HUES48 (cell line): Measurements from ENCODE around the gene ALPL.
A peak's percentile ranks its signal among the peaks of the same experiment; 100 is the strongest.

Source experiments
- H3K27ac ChIP-seq: one replicate; pipeline ENCODE4 v1.7.0; 2013; ENCODE audit warnings: low read depth, low read length, inconsistent platforms
- H3K27me3 ChIP-seq: 2 replicates; pipeline ENCODE4 v1.6.1; 2013; ENCODE audit warnings: mild to moderate bottlenecking, low read length; ENCODE audit not compliant: control insufficient read depth, insufficient read depth
- H3K36me3 ChIP-seq: 2 replicates; pipeline ENCODE4 v1.6.1; 2013; ENCODE audit warnings: low read length; ENCODE audit not compliant: control insufficient read depth, insufficient read depth
- H3K4me1 ChIP-seq: 2 replicates; pipeline ENCODE4 v1.6.1; 2013; ENCODE audit warnings: mild to moderate bottlenecking, low read length; ENCODE audit not compliant: control insufficient read depth, insufficient read depth
- H3K4me3 ChIP-seq: 2 replicates; pipeline ENCODE4 v1.5.1; 2013; ENCODE audit warnings: mild to moderate bottlenecking, low read depth, low read length
- H3K9ac ChIP-seq: 2 replicates; pipeline ENCODE4 v1.6.1; 2013; ENCODE audit warnings: mild to moderate bottlenecking, low read depth, low read length, moderate library complexity
- H3K9me3 ChIP-seq: 2 replicates; pipeline ENCODE4 v1.6.1; 2013; ENCODE audit warnings: low read length; ENCODE audit not compliant: control insufficient read depth, insufficient read depth

ALPL gene

GRCh38 chr1:21491488-21492355 lies 17.5 kb upstream of the ALPL start:
- H3K36me3 ChIP-seq = no peaks in the 10 kb centered on the region
- H3K9me3 ChIP-seq = peaks cover 12% of the 10 kb centered on the region
- H3K4me3 ChIP-seq = no peak overlapping the region
- H3K4me1 ChIP-seq = peaks cover 6% of the 10 kb centered on the region; the same call in 1 of the 2 replicates
- no peak overlapping the region for H3K9ac ChIP-seq
- no peaks in the 10 kb centered on the region for H3K27me3 ChIP-seq
- peak overlapping the region; percentile 52 for H3K27ac ChIP-seq

GRCh38 chr1:21492356-21492625 lies 16.9 kb upstream of the ALPL start:
- Histone ChIP-seq H3K4me1 (peaks cover 6% of the 10 kb centered on the region; the same call in 1 of the 2 replicates), H3K9me3 (peaks cover 12% of the 10 kb centered on the region), H3K27ac (peak overlapping the region; percentile 52), H3K9ac (no peak overlapping the region), H3K27me3 (no peaks in the 10 kb centered on the region), H3K36me3 (no peaks in the 10 kb centered on the region), H3K4me3 (no peak overlapping the region)

GRCh38 chr1:21494196-21494595 lies 15.0 kb upstream of the ALPL start:
- Histone ChIP-seq H3K36me3 (no peaks in the 10 kb centered on the region), H3K9ac (no peak overlapping the region), H3K4me3 (no peak overlapping the region), H3K27me3 (no peaks in the 10 kb centered on the region), H3K4me1 (peaks cover 6% of the 10 kb centered on the region; the same call in 1 of the 2 replicates), H3K9me3 (peaks cover 9% of the 10 kb centered on the region), H3K27ac (no peak overlapping the region)

- H3K27me3 ChIP-seq = no peaks in the 10 kb centered on the region
- peaks cover 6% of the 10 kb centered on the region; the same call in 1 of the 2 replicates for H3K4me1 ChIP-seq
- H3K4me3 ChIP-seq = no peak overlapping the region
- peaks cover 6% of the 10 kb centered on the region for H3K9me3 ChIP-seq
- H3K9ac ChIP-seq = no peak overlapping the region
- no peaks in the 10 kb centered on the region for H3K36me3 ChIP-seq
- no peak overlapping the region for H3K27ac ChIP-seq
These were observed 13.9 kb upstream of the ALPL start for GRCh38 chr1:21495225-21495820.

GRCh38 chr1:21496063-21496462 lies 13.2 kb upstream of the ALPL start:
- Histone ChIP-seq H3K27me3 (no peaks in the 10 kb centered on the region), H3K27ac (no peak overlapping the region), H3K4me1 (peaks cover 6% of the 10 kb centered on the region; the same call in 1 of the 2 replicates), H3K36me3 (no peaks in the 10 kb centered on the region), H3K9me3 (no peaks in the 10 kb centered on the region), H3K9ac (no peak overlapping the region), H3K4me3 (no peak overlapping the region)

- H3K4me3 ChIP-seq = no peak overlapping the region
- H3K27me3 ChIP-seq = no peaks in the 10 kb centered on the region
- no peak overlapping the region for H3K9ac ChIP-seq
- H3K36me3 ChIP-seq = no peaks in the 10 kb centered on the region
- no peaks in the 10 kb centered on the region for H3K9me3 ChIP-seq
- H3K4me1 ChIP-seq = peaks cover 4% of the 10 kb centered on the region; the same call in 1 of the 2 replicates
- no peak overlapping the region for H3K27ac ChIP-seq
These were observed 12.3 kb upstream of the ALPL start for GRCh38 chr1:21496886-21497285.

- no peaks in the 10 kb centered on the region for H3K36me3 ChIP-seq
- H3K27me3 ChIP-seq = no peaks in the 10 kb centered on the region
- H3K9me3 ChIP-seq = no peaks in the 10 kb centered on the region
These were observed 11.7 kb upstream of the ALPL start for GRCh38 chr1:21497466-21498061.

GRCh38 chr1:21499283-21499950 lies 9.8 kb upstream of the ALPL start:
- Histone ChIP-seq H3K9ac (no peak overlapping the region), H3K27me3 (no peaks in the 10 kb centered on the region), H3K27ac (no peak overlapping the region), H3K9me3 (0 out of 2 replicates have a peak, but pooled peaks cover 2% of the 10 kb centered on the region), H3K4me1 (no peaks in the 10 kb centered on the region; the same call in 1 of the 2 replicates), H3K4me3 (no peak overlapping the region), H3K36me3 (no peaks in the 10 kb centered on the region)

More at GRCh38 chr1:21497466-21498061, 11.7 kb upstream of the ALPL start:
- Histone ChIP-seq H3K4me3 (no peak overlapping the region), H3K27ac (no peak overlapping the region), H3K4me1 (no peaks in the 10 kb centered on the region; the same call in 1 of the 2 replicates), H3K9ac (no peak overlapping the region)

GRCh38 chr1:21503706-21504377 lies 5.4 kb upstream of the ALPL start:
- Histone ChIP-seq H3K9me3 (0 out of 2 replicates have a peak, but pooled peaks cover 2% of the 10 kb centered on the region), H3K36me3 (no peaks in the 10 kb centered on the region), H3K27me3 (peaks cover 13% of the 10 kb centered on the region), H3K4me1 (peaks cover 6% of the 10 kb centered on the region; the same call in 1 of the 2 replicates), H3K9ac (no peak overlapping the region), H3K27ac (no peak overlapping the region), H3K4me3 (no peak overlapping the region)

GRCh38 chr1:21506804-21507203 lies 2.4 kb upstream of the ALPL start:
- peaks cover 13% of the 10 kb centered on the region for H3K27me3 ChIP-seq
- no peak overlapping the region for H3K9ac ChIP-seq
- H3K4me1 ChIP-seq = peaks cover 23% of the 10 kb centered on the region
- H3K4me3 ChIP-seq = no peak overlapping the region
- peaks cover 3% of the 10 kb centered on the region; the same call in 1 of the 2 replicates for H3K36me3 ChIP-seq
- H3K9me3 ChIP-seq = 0 out of 2 replicates have a peak, but pooled peaks cover 2% of the 10 kb centered on the region
- H3K27ac ChIP-seq = no peak overlapping the region
